ENCODE results near the gene TBCB. TPM values are rescaled to one million over a fixed set of nuclear protein-coding genes. Genes with fewer than 3 reads are reported as not detected.
"Not testable (repeated sequence)": the region's sequence is repeated elsewhere in the genome, so short reads cannot be mapped to it uniquely, and the experiment has no call there.

The TBCB gene
- total RNA-seq, 4 donors from 2014 or later: 57.2 to 143 (median 104) TPM

- Histone ChIP-seq H3K36me3 (no peaks in the 10 kb centered on the region), H3K27ac (peak overlapping the region in 2 of 3 donors; percentile 1 to 63), H3K4me3 (replicated peaks in 1 of 3) (no peak overlapping the region), H3K27me3 (no peaks in the 10 kb centered on the region), H3K4me1 (peaks cover 6 to 10% of the 10 kb centered on the region in 2 donors), H3K9me3 (no peaks in the 10 kb centered on the region)
- DNase-seq: peak; percentile 34 to 37
- TF ChIP-seq, protein P1, sequence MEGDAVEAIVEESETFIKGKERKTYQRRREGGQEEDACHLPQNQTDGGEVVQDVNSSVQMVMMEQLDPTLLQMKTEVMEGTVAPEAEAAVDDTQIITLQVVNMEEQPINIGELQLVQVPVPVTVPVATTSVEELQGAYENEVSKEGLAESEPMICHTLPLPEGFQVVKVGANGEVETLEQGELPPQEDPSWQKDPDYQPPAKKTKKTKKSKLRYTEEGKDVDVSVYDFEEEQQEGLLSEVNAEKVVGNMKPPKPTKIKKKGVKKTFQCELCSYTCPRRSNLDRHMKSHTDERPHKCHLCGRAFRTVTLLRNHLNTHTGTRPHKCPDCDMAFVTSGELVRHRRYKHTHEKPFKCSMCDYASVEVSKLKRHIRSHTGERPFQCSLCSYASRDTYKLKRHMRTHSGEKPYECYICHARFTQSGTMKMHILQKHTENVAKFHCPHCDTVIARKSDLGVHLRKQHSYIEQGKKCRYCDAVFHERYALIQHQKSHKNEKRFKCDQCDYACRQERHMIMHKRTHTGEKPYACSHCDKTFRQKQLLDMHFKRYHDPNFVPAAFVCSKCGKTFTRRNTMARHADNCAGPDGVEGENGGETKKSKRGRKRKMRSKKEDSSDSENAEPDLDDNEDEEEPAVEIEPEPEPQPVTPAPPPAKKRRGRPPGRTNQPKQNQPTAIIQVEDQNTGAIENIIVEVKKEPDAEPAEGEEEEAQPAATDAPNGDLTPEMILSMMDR (IDR thresholded peaks at IDR 0.05): no peak
- no peak for TF ChIP-seq POLR2A (IDR thresholded peaks at IDR 0.05)
- intact Hi-C loops (cut with DNase I): no loop called here
- WGBS, 2 donors: 50 to 54% methylated on average over 9 of the region's 9 CpGs
Observed at GRCh38 chr19:36169084-36169760, 54.0 kb downstream of the TBCB start.

GRCh38 chr19:36172852-36173251, 57.6 kb downstream of the TBCB start:
- intact Hi-C loops (cut with DNase I): loop anchor here (2.0 kb wide), 1 partner anchor 46 kb away; no protein-coding TSS in a partner anchor
- H3K4me1 ChIP-seq: peaks cover 6 to 10% of the 10 kb centered on the region in 2 donors
- H3K27ac ChIP-seq: no peak overlapping the region
- H3K4me3 ChIP-seq (replicated peaks in 1 of 3): no peak overlapping the region
- H3K9me3 ChIP-seq: no peaks in the 10 kb centered on the region
- no peaks in the 10 kb centered on the region for H3K36me3 ChIP-seq
- TF ChIP-seq, protein P1 (IDR thresholded peaks at IDR 0.05): no peak
- no peak for TF ChIP-seq POLR2A (IDR thresholded peaks at IDR 0.05)
- no peak for DNase-seq
- H3K27me3 ChIP-seq: no peaks in the 10 kb centered on the region
- 85 to 97% methylated on average over 5 of the region's 5 CpGs for WGBS, 2 donors

- not testable (repeated sequence) for H3K4me3 ChIP-seq (replicated peaks in 1 of 3); H3K27me3 ChIP-seq; DNase-seq; H3K36me3 ChIP-seq; H3K4me1 ChIP-seq; H3K27ac ChIP-seq; H3K9me3 ChIP-seq
- WGBS, 2 donors: 72 to 74% methylated on average over 8 of the region's 8 CpGs
- intact Hi-C loops (cut with DNase I): loop anchor here (2.0 kb wide), 1 partner anchor 47 kb away; no protein-coding TSS in a partner anchor
Observed at GRCh38 chr19:36173846-36174245, 58.6 kb downstream of the TBCB start.

Other genes starting within 250 kb of the TBCB start
- gene APLP1, start 246.9 kb upstream of the TBCB start, total RNA-seq: 1 to 10 TPM in 2 of 4 donors, under 1 TPM in 2; 0.67 to 5.3 (median 2.8) TPM
- gene NFKBID, start 214.9 kb upstream of the TBCB start, total RNA-seq: 10 to 100 TPM in 3 of 4 donors, 1 to 10 TPM in 1; 7.0 to 56.7 (median 16.9) TPM
- 1 to 10 TPM in 2 of 4 donors, not detected in 2; 1.4 to 4.4 TPM for gene HCST, start 212.9 kb upstream of the TBCB start, total RNA-seq
- gene TYROBP, start 207.2 kb upstream of the TBCB start, total RNA-seq: 10 to 100 TPM; 10.1 to 80.4 (median 27.5) TPM
- 10 to 100 TPM in 3 of 4 donors, 1 to 10 TPM in 1; 7.1 to 15.5 (median 11.1) TPM for gene LRFN3, start 179.1 kb upstream of the TBCB start, total RNA-seq
- gene SDHAF1, start 120.3 kb upstream of the TBCB start, total RNA-seq: 10 to 100 TPM; 51.4 to 96.8 (median 66.7) TPM
- 10 to 100 TPM in 3 of 4 donors, 1 to 10 TPM in 1; 9.7 to 15.4 (median 12.6) TPM for gene SYNE4, start 106.7 kb upstream of the TBCB start, total RNA-seq
- 10 to 100 TPM; 15.4 to 60.9 (median 32.0) TPM for gene ALKBH6, start 101.3 kb upstream of the TBCB start, total RNA-seq
- gene CLIP3, start 82.6 kb upstream of the TBCB start, total RNA-seq: 1 to 10 TPM; 1.9 to 3.8 (median 2.9) TPM
- 10 to 100 TPM in 2 of 4 donors, 1 to 10 TPM in 2; 5.0 to 14.2 (median 10.1) TPM for gene THAP8, start 61.2 kb upstream of the TBCB start, total RNA-seq
- 1 to 10 TPM in 1 of 4 donors, under 1 TPM in 3; 0.78 to 1.8 (median 0.84) TPM for gene WDR62, start 60.6 kb upstream of the TBCB start, total RNA-seq
- gene OVOL3, start 4.3 kb upstream of the TBCB start, total RNA-seq: not detected
- gene POLR2I, start 593 bp upstream of the TBCB start, total RNA-seq: 100 to 1,000 TPM in 1 of 4 donors, 10 to 100 TPM in 3; 53.7 to 101 (median 76.9) TPM
- gene CAPNS1, start 24.6 kb downstream of the TBCB start, total RNA-seq: 100 to 1,000 TPM; 153 to 179 (median 166) TPM
- 10 to 100 TPM in 3 of 4 donors, 1 to 10 TPM in 1; 8.0 to 36.7 (median 21.2) TPM for gene COX7A1, start 37.0 kb downstream of the TBCB start, total RNA-seq
- 10 to 100 TPM in 1 of 4 donors, 1 to 10 TPM in 3; 7.2 to 13.1 (median 7.4) TPM for gene ZNF565, start 99.2 kb downstream of the TBCB start, total RNA-seq
- gene ZNF146, start 99.6 kb downstream of the TBCB start, total RNA-seq: 100 to 1,000 TPM in 1 of 4 donors, 10 to 100 TPM in 3; 69.6 to 127 (median 79.7) TPM